ENCODE results near the gene MYADML2. TPM values are rescaled to one million over a fixed set of nuclear protein-coding genes. Genes with fewer than 3 reads are reported as not detected.

The MYADML2 gene
- total RNA-seq, 3 donors from 2014 or later: 0.13 TPM; not detected in 2

DNA sequence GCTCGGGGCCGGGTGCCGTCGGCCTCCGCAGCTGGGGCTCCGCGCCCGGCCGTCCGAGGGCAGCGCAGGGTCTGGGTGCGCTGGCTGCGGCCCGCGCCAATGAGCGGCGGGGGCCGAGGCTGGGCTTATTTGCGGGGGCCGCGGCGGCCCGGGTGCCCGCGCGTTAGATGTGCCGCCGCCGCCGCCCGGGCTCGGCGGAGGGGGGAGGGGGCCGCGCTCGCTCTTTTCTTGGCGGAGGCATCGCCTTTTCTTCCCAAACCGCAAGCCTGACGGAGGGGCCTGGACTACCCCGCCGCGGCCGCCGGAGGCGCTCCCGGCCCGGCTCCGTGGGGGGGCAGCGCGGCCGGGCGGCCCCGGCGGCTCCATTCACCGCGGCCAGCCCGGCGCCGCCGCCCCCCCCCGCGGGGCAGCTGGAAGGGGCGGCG lies 14.1 kb upstream of the MYADML2 start, which contains the start of gene NOTUM:
NOTUM (minus strand) TSS at position 101 of the 425 bp plus-strand sequence. CDS start 278 bp downstream, outside the sequence.
- intact Hi-C loops (cut with DNase I, micrococcal nuclease): loop anchor here in 1 of 2 donors (5.0 kb wide), 1 partner anchor 56 kb away; no protein-coding TSS in a partner anchor
- TF ChIP-seq, protein P1, sequence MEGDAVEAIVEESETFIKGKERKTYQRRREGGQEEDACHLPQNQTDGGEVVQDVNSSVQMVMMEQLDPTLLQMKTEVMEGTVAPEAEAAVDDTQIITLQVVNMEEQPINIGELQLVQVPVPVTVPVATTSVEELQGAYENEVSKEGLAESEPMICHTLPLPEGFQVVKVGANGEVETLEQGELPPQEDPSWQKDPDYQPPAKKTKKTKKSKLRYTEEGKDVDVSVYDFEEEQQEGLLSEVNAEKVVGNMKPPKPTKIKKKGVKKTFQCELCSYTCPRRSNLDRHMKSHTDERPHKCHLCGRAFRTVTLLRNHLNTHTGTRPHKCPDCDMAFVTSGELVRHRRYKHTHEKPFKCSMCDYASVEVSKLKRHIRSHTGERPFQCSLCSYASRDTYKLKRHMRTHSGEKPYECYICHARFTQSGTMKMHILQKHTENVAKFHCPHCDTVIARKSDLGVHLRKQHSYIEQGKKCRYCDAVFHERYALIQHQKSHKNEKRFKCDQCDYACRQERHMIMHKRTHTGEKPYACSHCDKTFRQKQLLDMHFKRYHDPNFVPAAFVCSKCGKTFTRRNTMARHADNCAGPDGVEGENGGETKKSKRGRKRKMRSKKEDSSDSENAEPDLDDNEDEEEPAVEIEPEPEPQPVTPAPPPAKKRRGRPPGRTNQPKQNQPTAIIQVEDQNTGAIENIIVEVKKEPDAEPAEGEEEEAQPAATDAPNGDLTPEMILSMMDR (IDR thresholded peaks at IDR 0.05): no peak
- peaks cover 22% of the 10 kb centered on the region for H3K4me1 ChIP-seq (ENCODE audit: low read depth)
- no peaks in the 10 kb centered on the region for H3K9me3 ChIP-seq
- H3K36me3 ChIP-seq (ENCODE audit: low read depth): no peaks in the 10 kb centered on the region
- DNase-seq: peak in 1 of 3 donors; percentile 43
- H3K4me3 ChIP-seq: no peak within 1 kb of the TSS
- no peak for ATAC-seq

DNA sequence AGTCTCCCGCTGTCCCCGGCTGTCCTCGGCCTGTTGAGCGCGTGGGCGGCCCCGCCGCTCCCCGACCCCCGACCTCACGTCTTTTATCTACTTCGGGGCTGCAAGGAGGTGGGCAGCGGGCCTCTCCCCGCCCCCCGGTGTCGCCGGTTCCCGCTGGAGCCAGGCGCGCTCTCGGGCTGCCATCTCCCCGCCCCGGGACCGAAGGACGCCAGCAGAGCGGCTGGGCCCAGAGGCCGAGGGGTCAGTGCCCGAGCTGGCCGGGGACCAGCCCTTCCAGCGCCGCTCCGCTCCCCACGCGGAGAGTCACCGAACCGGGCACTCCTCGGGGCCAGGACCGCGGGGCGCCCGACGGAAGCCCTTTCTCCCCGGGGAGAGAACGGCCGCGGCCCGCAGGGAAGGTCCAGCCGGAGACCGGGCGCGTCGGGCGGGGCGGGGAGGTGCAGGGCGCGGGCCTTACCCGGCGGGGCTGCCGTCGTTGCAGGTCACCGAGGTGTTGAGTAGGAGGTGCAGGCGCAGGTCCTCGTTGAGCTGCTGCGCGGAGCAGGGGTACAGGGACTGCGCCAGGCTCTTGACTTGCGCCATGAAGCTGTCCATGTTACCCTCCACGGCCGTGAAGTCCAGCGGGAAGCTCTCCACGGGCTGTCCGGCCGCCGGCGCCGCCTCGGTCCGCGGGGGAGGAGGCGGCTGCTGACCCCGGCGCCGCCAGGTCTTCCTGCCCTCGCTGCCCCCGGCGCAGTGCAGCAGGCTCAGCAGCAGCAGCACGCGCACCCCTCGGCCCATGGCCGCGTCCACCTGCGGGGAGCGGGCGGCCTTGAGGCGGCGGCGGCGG lies 13.3 kb upstream of the MYADML2 start:
- TF ChIP-seq, protein P1 (IDR thresholded peaks at IDR 0.05): no peak
- H3K4me1 ChIP-seq (ENCODE audit: low read depth): peaks cover 22% of the 10 kb centered on the region
- intact Hi-C loops (cut with DNase I, micrococcal nuclease): loop anchor here in 1 of 2 donors (5.0 kb wide), 1 partner anchor 57 kb away; no protein-coding TSS in a partner anchor
- ATAC-seq (peak; percentile 38), DNase-seq (peak in 1 of 3 donors; percentile 47)
- no peaks in the 10 kb centered on the region for H3K9me3 ChIP-seq
- H3K4me3 ChIP-seq: no peak overlapping the region
- no peaks in the 10 kb centered on the region for H3K36me3 ChIP-seq (ENCODE audit: low read depth)

GRCh38 chr17:81959362-81960129 lies 12.5 kb upstream of the MYADML2 start:
- intact Hi-C loops (cut with DNase I, micrococcal nuclease): loop anchor here in 1 of 2 donors (5.0 kb wide), 1 partner anchor 58 kb away; no protein-coding TSS in a partner anchor
- TF ChIP-seq, protein P1 (IDR thresholded peaks at IDR 0.05): peak; percentile 93
- Histone ChIP-seq H3K36me3 (ENCODE audit: low read depth) (no peaks in the 10 kb centered on the region), H3K4me1 (ENCODE audit: low read depth) (peaks cover 22% of the 10 kb centered on the region), H3K9me3 (no peaks in the 10 kb centered on the region), H3K4me3 (no peak overlapping the region)
- DNase-seq (peak; percentile 73 to 86 (median 83)), ATAC-seq (peak; percentile 93)

- DNase-seq: no peak
- Histone ChIP-seq H3K9me3 (no peaks in the 10 kb centered on the region), H3K4me3 (no peak overlapping the region), H3K4me1 (ENCODE audit: low read depth) (peaks cover 22% of the 10 kb centered on the region), H3K36me3 (ENCODE audit: low read depth) (no peaks in the 10 kb centered on the region)
- TF ChIP-seq, protein P1 (IDR thresholded peaks at IDR 0.05): no peak
- ATAC-seq: no peak
- intact Hi-C loops (cut with DNase I, micrococcal nuclease): no loop called here
Measured at GRCh38 chr17:81958633-81959342, 11.8 kb upstream of the MYADML2 start.

Data from mucosa of descending colon (tissue), 3 donors.